Measurements from ENCODE around the gene ULK1. TPM values are rescaled to one million over a fixed set of nuclear protein-coding genes. Genes with fewer than 3 reads are reported as not detected.

Gene ULK1
- total RNA-seq, 1 experiment from 2014 or later, result 34.2 TPM

GRCh38 chr12:131861261-131862083 lies 33.0 kb upstream of the ULK1 start:
- POLR2A ChIA-PET, result no interaction called here
- Histone ChIP-seq H3K9me2 (ENCODE audit: insufficient read depth) (no peaks in the 10 kb centered on the region), H3K27me3 (ENCODE audit: insufficient read depth, low read length) (no peaks in the 10 kb centered on the region), H3K27ac (ENCODE audit: low read depth, low read length) (peak overlapping the region; percentile 39; the same call in 1 of the 2 replicates), H3K36me3 (ENCODE audit: control insufficient read depth in 1 of 2, insufficient read depth in 2 of 2, low read length in 2 of 2) (no peaks in the 10 kb centered on the region), H3K4me2 (ENCODE audit: low read length) (peak overlapping the region; percentile 60), H3K4me1 (ENCODE audit: control insufficient read depth in 1 of 2, insufficient read depth in 2 of 2, low read length in 2 of 2) (peaks cover 25 to 33% of the 10 kb centered on the region in 2 experiments), H3K79me2 (ENCODE audit: insufficient read depth, low read length) (no peaks in the 10 kb centered on the region), H2AFZ (ENCODE audit: low read depth, low read length, poor library complexity, severe bottlenecking) (peak overlapping the region; percentile 61), H3K9ac (ENCODE audit: low read length) (peak overlapping the region; percentile 15), H3K4me3 (replicated peaks in 1 of 2; ENCODE audit: low read depth in 1 of 2, low read length in 2 of 2) (peak overlapping the region in 1 of 2 experiments; percentile 7; a peak in 1 of 4 replicates), H4K20me1 (ENCODE audit: insufficient read depth) (no peaks in the 10 kb centered on the region), H3K9me3 (ENCODE audit: control insufficient read depth in 1 of 2, insufficient read depth in 1 of 2, low read depth in 1 of 2, low read length in 2 of 2) (no peaks in the 10 kb centered on the region)
- ATAC-seq, result no peak
- no TSS peak for BruUV-seq (replicated peaks)
- intact Hi-C loops (cut with micrococcal nuclease), result loop anchor here (2.0 to 5.0 kb wide), 2 partner anchors 33 to 86 kb away; partner anchors contain the start of genes EP400 and ULK1
- TF ChIP-seq EZH2 (IDR thresholded peaks at IDR 0.05) (no peak), POLR2AphosphoS5 (IDR thresholded peaks at IDR 0.05; ENCODE audit: low read depth, low read length) (no peak), SIN3A (IDR thresholded peaks at IDR 0.05; ENCODE audit: low read depth) (no peak)
- CTCF ChIA-PET, result no interaction called here
- no peak for DNase-seq (ENCODE audit: low read depth, low spot score)
- RAD21 ChIA-PET (ENCODE audit: low non-redundant PET in 1 of 2, low total read pairs in 2 of 2, uncharacterized antibody in 2 of 2, unreplicated experiment in 2 of 2), result no interaction called here

GRCh38 chr12:131862084-131862441 lies 32.4 kb upstream of the ULK1 start:
- Histone ChIP-seq H3K9me3 (ENCODE audit: control insufficient read depth in 1 of 2, insufficient read depth in 1 of 2, low read depth in 1 of 2, low read length in 2 of 2) (no peaks in the 10 kb centered on the region), H3K4me1 (ENCODE audit: control insufficient read depth in 1 of 2, insufficient read depth in 2 of 2, low read length in 2 of 2) (peaks cover 25 to 33% of the 10 kb centered on the region in 2 experiments), H4K20me1 (ENCODE audit: insufficient read depth) (no peaks in the 10 kb centered on the region), H3K27me3 (ENCODE audit: insufficient read depth, low read length) (no peaks in the 10 kb centered on the region), H2AFZ (ENCODE audit: low read depth, low read length, poor library complexity, severe bottlenecking) (no peak overlapping the region), H3K9me2 (ENCODE audit: insufficient read depth) (no peaks in the 10 kb centered on the region), H3K9ac (ENCODE audit: low read length) (no peak overlapping the region), H3K4me3 (replicated peaks in 1 of 2; ENCODE audit: low read depth in 1 of 2, low read length in 2 of 2) (no peak overlapping the region), H3K36me3 (ENCODE audit: control insufficient read depth in 1 of 2, insufficient read depth in 2 of 2, low read length in 2 of 2) (no peaks in the 10 kb centered on the region), H3K4me2 (ENCODE audit: low read length) (no peak overlapping the region), H3K79me2 (ENCODE audit: insufficient read depth, low read length) (no peaks in the 10 kb centered on the region), H3K27ac (ENCODE audit: low read depth, low read length) (no peak overlapping the region)
- DNase-seq (ENCODE audit: low read depth, low spot score), result no peak
- TF ChIP-seq EZH2 (IDR thresholded peaks at IDR 0.05), result no peak
- no peak for TF ChIP-seq CEBPB (IDR thresholded peaks at IDR 0.05; ENCODE audit: low read depth)
- TF ChIP-seq ZFX (IDR thresholded peaks at IDR 0.05), result no peak
- TF ChIP-seq CBX3 (IDR thresholded peaks at IDR 0.05; ENCODE audit: low read depth), result no peak
- no peak for TF ChIP-seq FOSL1 (IDR thresholded peaks at IDR 0.05; ENCODE audit: low read depth)
- TF ChIP-seq POLR2AphosphoS5 (IDR thresholded peaks at IDR 0.05; ENCODE audit: low read depth, low read length), result no peak
- no peak for TF ChIP-seq ZNF274 (IDR thresholded peaks at IDR 0.05; ENCODE audit: low read depth, low read length)
- no peak for TF ChIP-seq ATF3 (IDR thresholded peaks at IDR 0.05)
- TF ChIP-seq SP1 (IDR thresholded peaks at IDR 0.05; ENCODE audit: low read depth), result no peak
- TF ChIP-seq EGR1 (IDR thresholded peaks at IDR 0.05; ENCODE audit: low read depth), result no peak
- no peak for TF ChIP-seq EZH2phosphoT487 (IDR thresholded peaks at IDR 0.05; ENCODE audit: borderline replicate concordance)
- no peak for TF ChIP-seq ZBTB33 (IDR thresholded peaks at IDR 0.05; ENCODE audit: extremely low read depth, insufficient replicate concordance, low read length)
- TF ChIP-seq SIN3A (IDR thresholded peaks at IDR 0.05; ENCODE audit: low read depth), result no peak
- no peak for TF ChIP-seq ELF1 (IDR thresholded peaks at IDR 0.05; ENCODE audit: borderline replicate concordance, low read depth)
- intact Hi-C loops (cut with micrococcal nuclease), result loop anchor here (5.0 kb wide), 1 partner anchor 85 kb away; the partner anchor contains the start of gene EP400
- CTCF ChIA-PET, result no interaction called here
- POLR2A ChIA-PET, result no interaction called here
- BruUV-seq (replicated peaks), result no TSS peak
- RAD21 ChIA-PET (ENCODE audit: low non-redundant PET in 1 of 2, low total read pairs in 2 of 2, uncharacterized antibody in 2 of 2, unreplicated experiment in 2 of 2), result no interaction called here
- ATAC-seq, result no peak

All from HCT116 (cell line).